B cell (primary cell): ENCODE data around the gene BMPER. TPM values are rescaled to one million over a fixed set of nuclear protein-coding genes. Genes with fewer than 3 reads are reported as not detected.

Source experiments
- ATAC-seq: fragments of 200-7000 bp; cut with Tn5 transposase; one replicate; pipeline ENCODE4 v1.10.0; 2021; ENCODE audit warnings: low read depth, mild to moderate bottlenecking, moderate number of reproducible peaks, moderate library complexity
- CTCF ChIA-PET: fragments of 350-600 bp; sonication (Branson Sonifier 250); formaldehyde crosslinking; loops from one replicate; lab custom pipeline; 2021; ENCODE audit warnings: antibody characterized with exemption, inconsistent platforms; lab: Charles Lee
- POLR2A ChIA-PET: fragments of 350-600 bp; sonication (Branson Sonifier 250); formaldehyde crosslinking; loops from one replicate; lab custom pipeline; 2021; ENCODE audit warnings: antibody characterized with exemption; lab: Charles Lee
- DNase-seq: peaks from one replicate; pipeline ENCODE4 v3.0.0; 2013
- H2AFZ ChIP-seq: 2 replicates; pipeline ENCODE4 v1.6.1; 2012; ENCODE audit warnings: mild to moderate bottlenecking, low read depth, low read length; ENCODE audit not compliant: insufficient read depth, poor library complexity, severe bottlenecking
- H3K27ac ChIP-seq, 2 donors: 1 replicate in 1 of 2; 2 replicates in 1 of 2; pipeline ENCODE4 v1.5.1; 2012 to 2013; ENCODE audit warnings: low read length in 2 of 2, mild to moderate bottlenecking in 2 of 2, moderate library complexity in 1 of 2
- H3K27me3 ChIP-seq, 4 experiments: fragments of 200-600 bp in 1 of 4; sonication (generic) in 1 of 4; replicated peaks in 1 of 4; 1 replicate in 2 of 4; 2 replicates in 2 of 4; pipeline versions ENCODE4 v1.6.1 to v1.7.0; 2013 to 2016; ENCODE audit warnings: low read length in 3 of 4, mild to moderate bottlenecking in 2 of 4, mixed read lengths in 1 of 4, moderate library complexity in 1 of 4; ENCODE audit not compliant: insufficient read depth in 4 of 4, control insufficient read depth in 3 of 4; ENCODE audit errors: control extremely low read depth in 1 of 4
- H3K36me3 ChIP-seq, 2 experiments: replicated peaks in 1 of 2; 1 replicate in 1 of 2; 2 replicates in 1 of 2; pipeline versions ENCODE4 v1.6.1 to v1.7.1; 2013; ENCODE audit warnings: low read length in 1 of 2; ENCODE audit not compliant: insufficient read depth in 2 of 2, control insufficient read depth in 1 of 2; ENCODE audit errors: control extremely low read depth in 1 of 2, extremely low read depth in 1 of 2
- H3K4me1 ChIP-seq, 2 donors: fragments of 200-600 bp in 1 of 2; sonication (generic) in 1 of 2; 1 replicate in 1 of 2; 2 replicates in 1 of 2; pipeline versions ENCODE4 v1.5.1 to v1.6.1; 2013 to 2017; ENCODE audit warnings: low read length in 2 of 2; ENCODE audit not compliant: control insufficient read depth in 2 of 2, insufficient read depth in 2 of 2
- H3K4me2 ChIP-seq: replicated peaks from 2 replicates; pipeline ENCODE3; 2012; ENCODE audit warnings: mild to moderate bottlenecking, low read depth, low read length; ENCODE audit not compliant: poor library complexity, severe bottlenecking
- H3K4me3 ChIP-seq, 5 experiments: fragments of 200-600 bp in 1 of 5; sonication (generic) in 1 of 5; 1 replicate in 3 of 5; 2 replicates in 2 of 5; pipeline versions ENCODE4 v1.5.1 to v1.7.0; 2011 to 2016; ENCODE audit warnings: low read length in 4 of 5, mild to moderate bottlenecking in 4 of 5, low read depth in 2 of 5, control low read depth in 1 of 5, moderate library complexity in 1 of 5; ENCODE audit not compliant: insufficient read depth in 1 of 5; ENCODE audit errors: control extremely low read depth in 1 of 5, extremely low read depth in 1 of 5
- H3K79me2 ChIP-seq: fragments of 200-600 bp; sonication (generic); one replicate; pipeline ENCODE4 v1.6.0; 2016; ENCODE audit warnings: low read length; ENCODE audit not compliant: control insufficient read depth, insufficient read depth
- H3K9ac ChIP-seq: fragments of 200-600 bp; sonication (generic); 2 replicates; pipeline ENCODE4 v1.6.1; 2017; ENCODE audit warnings: mild to moderate bottlenecking, low read length, moderate library complexity
- H3K9me3 ChIP-seq, 3 donors: one replicate each; pipeline versions ENCODE4 v1.6.1 to v1.7.1; 2013; ENCODE audit warnings: low read length in 2 of 3; ENCODE audit not compliant: control insufficient read depth in 2 of 3, insufficient read depth in 1 of 3; ENCODE audit errors: control extremely low read depth in 1 of 3
- H4K20me1 ChIP-seq: 2 replicates; pipeline ENCODE4 v1.6.0; 2012; ENCODE audit warnings: mild to moderate bottlenecking, low read length; ENCODE audit not compliant: insufficient read depth, control insufficient read depth, poor library complexity, severe bottlenecking
- H3K27ac Mint-ChIP-seq: one replicate; pipeline ENCODE4 v1.8.0; 2021; ENCODE audit warnings: mixed read lengths
- H3K27me3 Mint-ChIP-seq: one replicate; pipeline ENCODE4 v1.8.0; 2021; ENCODE audit warnings: mixed read lengths
- H3K4me1 Mint-ChIP-seq: one replicate; pipeline ENCODE4 v1.8.0; 2021; ENCODE audit warnings: mixed read lengths
- H3K4me3 Mint-ChIP-seq: one replicate; pipeline ENCODE4 v1.8.0; 2021; ENCODE audit warnings: mixed read lengths
- H3K9me3 Mint-ChIP-seq: one replicate; pipeline ENCODE4 v1.8.0; 2022; ENCODE audit warnings: mixed read lengths; ENCODE audit not compliant: insufficient read depth
- EZH2 ChIP-seq: IDR thresholded peaks from 2 replicates; pipeline ENCODE4 v1.6.1; 2012; ENCODE audit warnings: borderline replicate concordance, low read depth, mild to moderate bottlenecking, moderate library complexity, low read length; ENCODE audit not compliant: insufficient read depth, poor library complexity, severe bottlenecking
- WGBS: methylation state at CpG from one replicate; pipeline ENCODE4 v1.1.5; 2013; ENCODE audit warnings: missing lambda C conversion rate; ENCODE audit not compliant: insufficient coverage; 5-methylcytosine and 5-hydroxymethylcytosine counted together
- intact Hi-C: fragments of 100-400 bp; cut with micrococcal nuclease; formaldehyde crosslinking; loops from one replicate; pipeline ENCODE4 v1.10.0; 2022
- polyA plus RNA-seq: library from polyadenylated mRNA; depleted of rRNA; stranded (reverse); fragments of >200 nt; gene quantifications from 2 replicates; pipeline ENCODE4 v1.2.3, GENCODE V29; 2012
- total RNA-seq, 2 donors: library from RNA; stranded (reverse); fragments of 120-200 nt in 1 of 2; gene quantifications; 1 replicate in 1 of 2; 2 replicates in 1 of 2; pipeline versions ENCODE4 v1.2.3 to v1.2.4, GENCODE V29; 2013 to 2022
- TF ChIP-seq, protein P1 (sequence below): fragments of 200-600 bp; IDR thresholded peaks from one replicate; pipeline ENCODE4 v1.8.0; 2022; ENCODE audit warnings: antibody characterized with exemption, mild to moderate bottlenecking

The BMPER gene
- total and polyA plus RNA-seq, 2 donors (not counting 1 experiment from before 2014, with no cell fraction given) = not detected

GRCh38 chr7:33941418-33941817 is 36.1 kb downstream of the BMPER start:
- DNase-seq (no peak), ATAC-seq (no peak)
- Mint-ChIP-seq H3K27me3 (peaks cover 19% of the 10 kb centered on the region), H3K4me3 (no peak overlapping the region), H3K9me3 (no peaks in the 10 kb centered on the region), H3K4me1 (no peaks in the 10 kb centered on the region), H3K27ac (no peak overlapping the region)
- Histone ChIP-seq H3K4me3 (no peak overlapping the region), H4K20me1 (no peaks in the 10 kb centered on the region), H3K27ac (no peak overlapping the region), H3K4me1 (no peaks in the 10 kb centered on the region), H2AFZ (no peak overlapping the region), H3K79me2 (no peaks in the 10 kb centered on the region), H3K27me3 (no peaks in the 10 kb centered on the region), H3K9me3 (no peaks in the 10 kb centered on the region), H3K36me3 (no peaks in the 10 kb centered on the region), H3K9ac (no peak overlapping the region), H3K4me2 (no peak overlapping the region)
- TF ChIP-seq EZH2 = no peak
- TF ChIP-seq, protein P1, sequence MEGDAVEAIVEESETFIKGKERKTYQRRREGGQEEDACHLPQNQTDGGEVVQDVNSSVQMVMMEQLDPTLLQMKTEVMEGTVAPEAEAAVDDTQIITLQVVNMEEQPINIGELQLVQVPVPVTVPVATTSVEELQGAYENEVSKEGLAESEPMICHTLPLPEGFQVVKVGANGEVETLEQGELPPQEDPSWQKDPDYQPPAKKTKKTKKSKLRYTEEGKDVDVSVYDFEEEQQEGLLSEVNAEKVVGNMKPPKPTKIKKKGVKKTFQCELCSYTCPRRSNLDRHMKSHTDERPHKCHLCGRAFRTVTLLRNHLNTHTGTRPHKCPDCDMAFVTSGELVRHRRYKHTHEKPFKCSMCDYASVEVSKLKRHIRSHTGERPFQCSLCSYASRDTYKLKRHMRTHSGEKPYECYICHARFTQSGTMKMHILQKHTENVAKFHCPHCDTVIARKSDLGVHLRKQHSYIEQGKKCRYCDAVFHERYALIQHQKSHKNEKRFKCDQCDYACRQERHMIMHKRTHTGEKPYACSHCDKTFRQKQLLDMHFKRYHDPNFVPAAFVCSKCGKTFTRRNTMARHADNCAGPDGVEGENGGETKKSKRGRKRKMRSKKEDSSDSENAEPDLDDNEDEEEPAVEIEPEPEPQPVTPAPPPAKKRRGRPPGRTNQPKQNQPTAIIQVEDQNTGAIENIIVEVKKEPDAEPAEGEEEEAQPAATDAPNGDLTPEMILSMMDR = no peak
- WGBS = 100% methylated on average over 2 of the region's 6 CpGs
- ChIA-PET CTCF (interaction anchor here (1.9 kb wide), 1 partner anchor 9 kb away, joined by 9 read pairs; no protein-coding TSS in a partner anchor), POLR2A (no interaction called here)
- intact Hi-C loops = no loop called here

- no peaks in the 10 kb centered on the region for H3K79me2 ChIP-seq
- DNase-seq = no peak
- H3K27me3 ChIP-seq = no peaks in the 10 kb centered on the region
- CTCF ChIA-PET = no interaction called here
- Mint-ChIP-seq H3K27ac (no peak overlapping the region), H3K4me1 (no peaks in the 10 kb centered on the region), H3K9me3 (no peaks in the 10 kb centered on the region), H3K27me3 (peaks cover 19% of the 10 kb centered on the region), H3K4me3 (no peak overlapping the region)
- H3K4me3 ChIP-seq = no peak overlapping the region
- intact Hi-C loops = no loop called here
- no peak overlapping the region for H3K4me2 ChIP-seq
- no peaks in the 10 kb centered on the region for H4K20me1 ChIP-seq
- no peak overlapping the region for H3K27ac ChIP-seq
- H2AFZ ChIP-seq = no peak overlapping the region
- H3K36me3 ChIP-seq = no peaks in the 10 kb centered on the region
- H3K9ac ChIP-seq = no peak overlapping the region
- no peaks in the 10 kb centered on the region for H3K9me3 ChIP-seq
- POLR2A ChIA-PET = no interaction called here
- TF ChIP-seq EZH2 = no peak
- TF ChIP-seq, protein P1 = no peak
- H3K4me1 ChIP-seq = no peaks in the 10 kb centered on the region
- no peak for ATAC-seq
- WGBS = 80% methylated on average over 1 of the region's 3 CpGs
These were observed 40.9 kb downstream of the BMPER start for GRCh38 chr7:33946094-33946699.
